NT2/D1 (cell line): ENCODE results near the gene IL16.

Source experiments
- DNase-seq: peaks from one replicate; pipeline ENCODE4 v3.0.0-alpha.2; 2011; ENCODE audit warnings: low read depth, low spot score
- H3K27me3 ChIP-seq: 2 replicates; pipeline ENCODE4 v1.6.0; 2011; ENCODE audit warnings: mild to moderate bottlenecking; ENCODE audit not compliant: insufficient read length, insufficient read depth
- H3K36me3 ChIP-seq: 2 replicates; pipeline ENCODE4 v1.6.1; 2011; ENCODE audit warnings: mild to moderate bottlenecking, low read length, mixed read lengths; ENCODE audit not compliant: insufficient read depth, insufficient read length
- H3K4me1 ChIP-seq: 2 replicates; pipeline ENCODE4 v1.5.1; 2011; ENCODE audit not compliant: insufficient read depth, insufficient read length
- H3K4me3 ChIP-seq: 2 replicates; pipeline ENCODE4 v1.5.1; 2011; ENCODE audit warnings: low read depth; ENCODE audit not compliant: insufficient read length
- H3K9ac ChIP-seq: 2 replicates; pipeline ENCODE4 v1.6.0; 2011; ENCODE audit warnings: low read depth; ENCODE audit not compliant: insufficient read length
- H3K9me3 ChIP-seq: 2 replicates; pipeline ENCODE4 v1.5.1; 2011; ENCODE audit warnings: mild to moderate bottlenecking, low read length; ENCODE audit not compliant: insufficient read depth
- SUZ12 ChIP-seq: IDR thresholded peaks from 2 replicates; pipeline ENCODE4 v1.6.1; 2011; ENCODE audit not compliant: insufficient read length, insufficient read depth; ENCODE audit errors: extremely low read depth
- YY1 ChIP-seq: IDR thresholded peaks from 2 replicates; pipeline ENCODE4 v1.6.1; 2011; ENCODE audit not compliant: insufficient read length, insufficient read depth
- ZNF274 ChIP-seq: IDR thresholded peaks from 2 replicates; pipeline ENCODE4 v1.6.1; 2011; ENCODE audit warnings: mild to moderate bottlenecking, low read depth, low read length

Gene IL16

DNA sequence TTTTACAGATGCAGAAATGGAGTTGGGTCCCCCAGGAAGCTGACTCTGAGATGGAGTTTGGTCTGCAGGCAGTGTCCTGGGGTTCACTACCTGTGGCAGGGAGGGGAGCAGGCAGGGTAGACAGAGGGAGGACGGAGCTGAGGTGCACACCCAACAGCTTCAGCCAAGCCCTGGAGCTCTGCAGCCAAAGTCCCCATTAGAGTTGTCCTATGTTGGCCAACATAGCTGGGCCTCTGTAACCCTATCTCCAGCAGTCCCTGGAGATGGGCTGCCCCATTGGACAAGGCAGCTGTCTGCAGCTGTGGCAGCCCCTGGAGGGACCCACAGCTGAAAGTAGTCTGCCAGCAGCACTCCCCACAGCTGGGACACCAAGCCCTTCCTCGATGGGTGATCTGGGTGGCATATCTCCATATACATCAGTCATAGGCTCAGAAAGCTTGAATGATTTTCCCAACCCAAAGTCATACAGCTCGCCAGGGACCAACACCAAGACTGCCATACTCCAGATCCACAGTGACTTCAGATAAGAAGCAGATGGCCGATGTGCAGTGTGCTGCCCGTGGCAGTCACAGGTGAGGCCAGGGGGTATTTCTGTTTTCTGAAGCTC is 95.3 kb downstream of the IL16 start:
- Histone ChIP-seq H3K9me3 (no peaks in the 10 kb centered on the region), H3K27me3 (no peaks in the 10 kb centered on the region), H3K4me3 (no peak overlapping the region), H3K9ac (no peak overlapping the region), H3K4me1 (no peaks in the 10 kb centered on the region), H3K36me3 (no peaks in the 10 kb centered on the region)
- DNase-seq = no peak
- TF ChIP-seq ZNF274 = no peak
- TF ChIP-seq YY1 = no peak
- no peak for TF ChIP-seq SUZ12

GRCh38 chr15:81292523-81293001 is 95.9 kb downstream of the IL16 start:
- Histone ChIP-seq H3K4me1 (no peaks in the 10 kb centered on the region), H3K9ac (no peak overlapping the region), H3K9me3 (no peaks in the 10 kb centered on the region), H3K36me3 (no peaks in the 10 kb centered on the region), H3K27me3 (no peaks in the 10 kb centered on the region), H3K4me3 (no peak overlapping the region)
- no peak for DNase-seq
- TF ChIP-seq SUZ12 = no peak
- TF ChIP-seq YY1 = no peak
- TF ChIP-seq ZNF274 = no peak

DNA sequence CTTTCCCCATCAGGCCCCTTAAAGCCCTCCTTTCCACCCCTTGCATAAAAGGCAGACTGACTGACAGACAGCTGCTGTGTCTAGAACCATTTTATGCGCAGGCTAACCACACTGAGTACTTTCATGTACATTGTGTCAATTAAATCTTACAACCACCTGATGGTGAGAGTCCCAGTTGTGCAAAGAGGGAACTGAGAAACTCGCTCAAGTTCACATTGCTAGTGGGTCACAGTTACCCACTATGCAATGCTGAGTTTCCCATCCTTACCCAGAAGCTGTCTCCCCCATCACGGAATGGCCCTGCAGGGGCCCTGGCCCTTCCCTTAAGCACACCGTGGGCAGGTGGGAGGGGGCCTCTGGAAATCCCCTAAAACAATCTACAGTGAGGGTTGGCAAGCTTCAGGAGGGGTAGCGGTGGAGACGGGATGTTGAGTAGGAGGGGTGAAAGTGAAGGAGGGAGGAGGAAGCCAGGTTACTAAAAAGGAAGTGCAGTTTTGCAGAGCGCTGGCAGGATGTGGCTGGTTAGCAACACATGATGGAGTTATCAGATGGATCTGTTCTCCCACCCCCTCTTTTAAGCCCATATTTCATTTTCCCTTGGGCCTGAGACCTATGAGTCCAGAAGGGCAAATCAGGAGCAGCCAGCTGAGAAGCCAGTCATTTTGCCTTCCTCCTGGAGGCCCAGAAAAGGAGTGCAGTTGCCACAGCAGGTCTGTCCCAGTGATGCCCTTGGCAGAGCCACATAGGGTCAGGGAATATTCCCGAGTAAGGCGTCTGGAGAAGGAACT is 97.2 kb downstream of the IL16 start:
- Histone ChIP-seq H3K36me3 (no peaks in the 10 kb centered on the region), H3K27me3 (no peaks in the 10 kb centered on the region), H3K4me1 (no peaks in the 10 kb centered on the region), H3K9ac (no peak overlapping the region), H3K4me3 (no peak overlapping the region), H3K9me3 (no peaks in the 10 kb centered on the region)
- DNase-seq = no peak
- TF ChIP-seq SUZ12 = no peak

DNA sequence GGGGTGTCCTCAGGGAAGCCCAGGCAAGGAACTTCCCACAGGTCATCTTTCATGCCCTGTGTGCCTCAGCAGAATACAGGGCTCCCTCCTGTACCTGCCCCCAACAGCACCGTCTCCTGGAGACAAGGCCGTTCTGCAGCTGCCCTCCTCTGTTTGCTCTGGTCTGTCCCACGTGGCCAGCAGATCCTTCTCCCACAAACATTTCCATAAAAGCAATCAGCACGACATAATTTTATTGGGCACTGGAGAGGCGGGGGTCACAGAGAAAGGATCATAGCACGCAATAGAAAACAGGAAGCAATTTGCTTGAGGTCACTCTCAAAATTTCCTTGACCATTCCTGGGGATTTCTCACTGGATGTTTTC is 97.8 kb downstream of the IL16 start:
- Histone ChIP-seq H3K4me3 (no peak overlapping the region), H3K4me1 (no peaks in the 10 kb centered on the region), H3K27me3 (no peaks in the 10 kb centered on the region), H3K9me3 (no peaks in the 10 kb centered on the region), H3K9ac (no peak overlapping the region), H3K36me3 (no peaks in the 10 kb centered on the region)
- DNase-seq = no peak
- no peak for TF ChIP-seq YY1
- TF ChIP-seq SUZ12 = no peak
- TF ChIP-seq ZNF274 = no peak

GRCh38 chr15:81295486-81296121 is 98.9 kb downstream of the IL16 start:
- TF ChIP-seq YY1 = no peak
- TF ChIP-seq ZNF274 = no peak
- no peak for TF ChIP-seq SUZ12
- H3K9ac ChIP-seq = no peak overlapping the region
- H3K9me3 ChIP-seq = no peaks in the 10 kb centered on the region
- no peaks in the 10 kb centered on the region for H3K27me3 ChIP-seq
- no peak for DNase-seq
- no peak overlapping the region for H3K4me3 ChIP-seq
- H3K36me3 ChIP-seq = no peaks in the 10 kb centered on the region
- H3K4me1 ChIP-seq = no peaks in the 10 kb centered on the region

DNA sequence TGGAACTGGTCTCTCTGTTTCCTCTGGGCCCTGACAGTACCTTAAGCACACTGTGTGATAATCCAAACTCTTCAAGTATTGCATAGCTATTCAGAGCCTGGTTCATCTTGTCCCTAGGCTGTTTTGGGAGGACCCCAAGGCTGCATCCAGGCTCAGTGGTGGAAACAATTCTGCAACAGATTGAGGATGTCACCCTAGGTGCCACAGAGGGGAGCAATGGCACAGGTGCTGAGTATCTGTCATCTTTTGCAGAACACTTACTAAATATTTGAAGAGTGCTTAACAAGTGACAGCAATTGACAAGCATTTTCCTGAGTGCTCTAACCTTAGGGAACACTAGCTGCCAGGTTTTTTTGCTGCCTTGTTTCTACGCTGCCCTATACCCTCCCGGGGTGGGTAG is 99.5 kb downstream of the IL16 start:
- Histone ChIP-seq H3K9me3 (no peaks in the 10 kb centered on the region), H3K9ac (no peak overlapping the region), H3K27me3 (no peaks in the 10 kb centered on the region), H3K36me3 (no peaks in the 10 kb centered on the region), H3K4me3 (no peak overlapping the region), H3K4me1 (no peaks in the 10 kb centered on the region)
- TF ChIP-seq YY1 (no peak), SUZ12 (no peak), ZNF274 (no peak)
- no peak for DNase-seq

DNA sequence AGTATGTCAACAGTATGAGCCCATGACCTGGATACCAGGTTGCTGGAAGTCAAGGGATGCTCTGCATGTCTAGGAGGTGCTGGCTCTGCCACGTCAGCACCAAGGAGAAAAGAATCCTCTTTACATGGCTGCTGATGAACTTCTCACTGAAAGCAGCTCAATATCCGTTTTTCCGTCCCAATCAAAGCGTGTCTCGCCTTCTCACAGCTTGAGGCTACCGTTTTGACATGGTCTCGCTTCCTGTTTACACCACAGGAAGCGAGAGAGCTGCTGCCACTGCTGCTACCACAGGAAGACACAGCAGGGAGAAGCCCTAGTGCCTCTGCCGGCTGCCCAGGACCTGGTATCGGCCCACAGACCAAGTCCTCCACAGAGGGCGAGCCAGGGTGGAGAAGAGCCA is 100.0 kb downstream of the IL16 start:
- Histone ChIP-seq H3K9ac (no peak overlapping the region), H3K9me3 (no peaks in the 10 kb centered on the region), H3K4me1 (no peaks in the 10 kb centered on the region), H3K4me3 (no peak overlapping the region), H3K27me3 (no peaks in the 10 kb centered on the region), H3K36me3 (no peaks in the 10 kb centered on the region)
- TF ChIP-seq SUZ12 (no peak), ZNF274 (no peak), YY1 (no peak)
- DNase-seq = no peak
